Bronchial epithelial cell (primary cell): ENCODE results near the gene SLFNL1. TPM values are rescaled to one million over a fixed set of nuclear protein-coding genes. Genes with fewer than 3 reads are reported as not detected.

ENCODE experiments used
- DNase-seq: peaks from one replicate; pipeline ENCODE4 v3.0.0-alpha.2; 2010; ENCODE audit warnings: low read depth
- FAIRE-seq: peaks from 2 replicates; lab custom pipeline; 2011; peaks lifted over from hg19 to GRCh38; lab: Jason Lieb, UNC
- H3K27me3 ChIP-seq: 2 replicates; pipeline ENCODE4 v1.5.1; 2011; ENCODE audit warnings: low read length; ENCODE audit not compliant: control insufficient read depth, insufficient read depth
- H3K36me3 ChIP-seq: 2 replicates; pipeline ENCODE4 v1.5.1; 2011; ENCODE audit warnings: low read length; ENCODE audit not compliant: control insufficient read depth, insufficient read depth
- H3K4me3 ChIP-seq: 2 replicates; pipeline ENCODE4 v1.5.1; 2011; ENCODE audit warnings: mild to moderate bottlenecking, low read depth, low read length, control low read depth
- CTCF ChIP-seq: IDR thresholded peaks from 2 replicates; pipeline ENCODE4 v1.5.1; 2011; ENCODE audit warnings: mild to moderate bottlenecking, moderate library complexity, low read length, control low read depth, inconsistent platforms; ENCODE audit not compliant: insufficient read depth, severe bottlenecking
- total RNA-seq: library from RNA; depleted of rRNA; stranded (reverse); fragments of >200 nt; gene quantifications from 2 replicates; pipeline ENCODE4 v1.2.1, GENCODE V29; 2014

Gene SLFNL1
- total RNA-seq, 1 donor from 2014 or later: under 0.01 TPM

DNA sequence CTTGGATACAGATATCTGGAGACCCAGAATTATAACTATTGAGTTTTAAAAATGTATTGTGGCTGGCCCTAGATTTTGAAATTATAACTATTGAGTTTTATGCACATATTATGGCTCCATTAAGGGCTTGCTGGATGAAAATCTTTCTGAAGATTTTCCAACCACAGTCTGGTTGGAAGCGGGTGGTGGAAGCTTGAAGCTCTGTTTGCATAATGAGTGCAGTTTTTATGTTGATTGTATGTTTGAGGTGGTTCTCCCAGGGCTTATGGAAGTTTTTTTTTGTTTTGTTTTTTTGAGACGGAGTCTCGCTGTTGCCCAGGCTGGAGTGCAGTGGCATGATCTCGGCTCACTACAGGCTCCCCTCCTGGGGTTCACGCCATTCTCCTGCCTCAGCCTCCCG lies 52.1 kb downstream of the SLFNL1 start:
- DNase-seq (no peak), FAIRE-seq (no peak)
- no peaks in the 10 kb centered on the region for H3K27me3 ChIP-seq
- H3K4me3 ChIP-seq: no peak overlapping the region
- no peak for TF ChIP-seq CTCF
- H3K36me3 ChIP-seq: no peaks in the 10 kb centered on the region

- DNase-seq (no peak), FAIRE-seq (no peak)
- Histone ChIP-seq H3K36me3 (no peaks in the 10 kb centered on the region), H3K27me3 (no peaks in the 10 kb centered on the region), H3K4me3 (no peak overlapping the region)
- no peak for TF ChIP-seq CTCF
Observed at GRCh38 chr1:40966417-40966816, 55.1 kb downstream of the SLFNL1 start.

Other genes with a start within 250 kb of the SLFNL1 start
- gene KCNQ4, start 237.9 kb downstream of the SLFNL1 start, total RNA-seq: under 0.01 TPM in 2 replicates
- gene CITED4, start 159.4 kb downstream of the SLFNL1 start, total RNA-seq: 4.7 and 5.0 TPM in 2 replicates
- gene CTPS1, start 42.0 kb downstream of the SLFNL1 start, total RNA-seq: 33.7 and 36.6 TPM in 2 replicates
- 4.5 and 5.0 TPM in 2 replicates for gene SCMH1, start 220.6 kb upstream of the SLFNL1 start, total RNA-seq